Keratinocyte (primary cell): ENCODE data around the gene EFCAB10.

Source experiments
- CTCF ChIP-seq, 3 experiments: IDR thresholded peaks in 1 of 3; conservative IDR thresholded peaks in 1 of 3; optimal IDR thresholded peaks in 1 of 3; 2 replicates in 2 of 3; 3 replicates in 1 of 3; pipeline versions ENCODE3 to v1.5.1; 2011; ENCODE audit warnings: low read length in 3 of 3, mild to moderate bottlenecking in 3 of 3, moderate library complexity in 2 of 3, control low read depth in 1 of 3, inconsistent platforms in 1 of 3; ENCODE audit not compliant: insufficient read depth in 2 of 3; ENCODE audit errors: extremely low read depth in 1 of 3
- EZH2 ChIP-seq: IDR thresholded peaks from one replicate; pipeline ENCODE4 v1.6.1; 2012; ENCODE audit warnings: inconsistent platforms, mild to moderate bottlenecking, low read length, moderate library complexity

GRCh38 chr7:105530126-105530525 is 51.2 kb downstream of the EFCAB10 start:
- TF ChIP-seq CTCF (optimal IDR thresholded peaks at IDR 0.05 in 1 of 3, IDR thresholded peaks at IDR 0.05 in 1 of 3, conservative IDR thresholded peaks at IDR 0.05 in 1 of 3; ENCODE audit: extremely low read depth in 1 of 3, insufficient read depth in 2 of 3, low read length in 3 of 3) (no peak), EZH2 (no peak)
